ENCODE measurements around the gene SCGB2A2.

GRCh38 chr11:62260261-62260953, 9.6 kb upstream of the SCGB2A2 start:
- TF ChIP-seq CTCF (IDR thresholded peaks at IDR 0.05) = no peak
- TF ChIP-seq POLR2A (IDR thresholded peaks at IDR 0.05) = no peak

All from right lobe of liver (tissue), 4 donors.